ENCODE data around the gene SEMA4C.

SEMA4C gene

GRCh38 chr2:96842600-96842999 is 27.3 kb downstream of the SEMA4C start:
- DNase-seq (ENCODE audit: low read depth), result no peak
- TF ChIP-seq, protein P1, sequence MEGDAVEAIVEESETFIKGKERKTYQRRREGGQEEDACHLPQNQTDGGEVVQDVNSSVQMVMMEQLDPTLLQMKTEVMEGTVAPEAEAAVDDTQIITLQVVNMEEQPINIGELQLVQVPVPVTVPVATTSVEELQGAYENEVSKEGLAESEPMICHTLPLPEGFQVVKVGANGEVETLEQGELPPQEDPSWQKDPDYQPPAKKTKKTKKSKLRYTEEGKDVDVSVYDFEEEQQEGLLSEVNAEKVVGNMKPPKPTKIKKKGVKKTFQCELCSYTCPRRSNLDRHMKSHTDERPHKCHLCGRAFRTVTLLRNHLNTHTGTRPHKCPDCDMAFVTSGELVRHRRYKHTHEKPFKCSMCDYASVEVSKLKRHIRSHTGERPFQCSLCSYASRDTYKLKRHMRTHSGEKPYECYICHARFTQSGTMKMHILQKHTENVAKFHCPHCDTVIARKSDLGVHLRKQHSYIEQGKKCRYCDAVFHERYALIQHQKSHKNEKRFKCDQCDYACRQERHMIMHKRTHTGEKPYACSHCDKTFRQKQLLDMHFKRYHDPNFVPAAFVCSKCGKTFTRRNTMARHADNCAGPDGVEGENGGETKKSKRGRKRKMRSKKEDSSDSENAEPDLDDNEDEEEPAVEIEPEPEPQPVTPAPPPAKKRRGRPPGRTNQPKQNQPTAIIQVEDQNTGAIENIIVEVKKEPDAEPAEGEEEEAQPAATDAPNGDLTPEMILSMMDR (conservative IDR thresholded peaks at IDR 0.05; ENCODE audit: low read length), result no peak
- H3K4me3 ChIP-seq (ENCODE audit: low read length), result no peak overlapping the region

DNA sequence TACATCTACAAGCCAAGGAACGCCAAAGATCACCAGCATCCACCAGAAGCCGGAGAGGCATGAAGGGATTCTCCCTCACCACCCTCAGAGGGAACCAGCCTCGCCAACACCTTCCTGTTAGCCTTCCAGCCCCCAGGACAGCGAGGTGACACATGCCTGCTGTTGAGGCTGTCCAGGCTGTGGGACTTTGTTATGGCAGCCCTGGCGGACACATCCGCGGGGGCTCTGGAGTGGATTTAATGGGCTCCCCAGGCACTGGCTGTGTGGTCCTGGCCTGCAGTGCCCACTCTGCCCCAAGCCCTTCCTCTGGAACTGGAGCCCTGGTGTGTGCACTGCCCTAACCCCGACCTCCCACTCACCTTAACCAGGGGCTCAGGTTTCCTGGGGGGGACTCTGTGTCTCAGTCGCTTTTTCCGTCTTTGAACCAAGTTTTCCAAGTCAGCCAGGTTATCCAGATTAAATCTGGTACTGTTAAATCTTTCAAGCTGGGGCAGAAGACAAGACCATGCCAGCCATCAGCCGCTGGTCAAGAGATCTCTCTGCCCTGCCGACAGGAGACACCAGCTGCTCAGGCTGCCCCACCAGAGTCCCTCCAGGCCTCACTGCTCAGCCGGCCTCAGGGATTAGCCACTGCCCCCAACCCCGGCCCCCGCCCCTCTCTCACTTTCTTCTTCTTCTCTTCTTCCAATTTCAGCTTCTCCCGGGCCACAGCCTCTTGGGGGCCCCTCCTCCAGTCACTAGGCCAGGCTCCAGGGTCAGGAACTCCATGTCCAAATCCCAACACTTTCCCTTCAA is 28.0 kb downstream of the SEMA4C start:
- DNase-seq (ENCODE audit: low read depth), result no peak
- TF ChIP-seq, protein P1 (conservative IDR thresholded peaks at IDR 0.05; ENCODE audit: low read length), result no peak
- no peak overlapping the region for H3K4me3 ChIP-seq (ENCODE audit: low read length)

DNA sequence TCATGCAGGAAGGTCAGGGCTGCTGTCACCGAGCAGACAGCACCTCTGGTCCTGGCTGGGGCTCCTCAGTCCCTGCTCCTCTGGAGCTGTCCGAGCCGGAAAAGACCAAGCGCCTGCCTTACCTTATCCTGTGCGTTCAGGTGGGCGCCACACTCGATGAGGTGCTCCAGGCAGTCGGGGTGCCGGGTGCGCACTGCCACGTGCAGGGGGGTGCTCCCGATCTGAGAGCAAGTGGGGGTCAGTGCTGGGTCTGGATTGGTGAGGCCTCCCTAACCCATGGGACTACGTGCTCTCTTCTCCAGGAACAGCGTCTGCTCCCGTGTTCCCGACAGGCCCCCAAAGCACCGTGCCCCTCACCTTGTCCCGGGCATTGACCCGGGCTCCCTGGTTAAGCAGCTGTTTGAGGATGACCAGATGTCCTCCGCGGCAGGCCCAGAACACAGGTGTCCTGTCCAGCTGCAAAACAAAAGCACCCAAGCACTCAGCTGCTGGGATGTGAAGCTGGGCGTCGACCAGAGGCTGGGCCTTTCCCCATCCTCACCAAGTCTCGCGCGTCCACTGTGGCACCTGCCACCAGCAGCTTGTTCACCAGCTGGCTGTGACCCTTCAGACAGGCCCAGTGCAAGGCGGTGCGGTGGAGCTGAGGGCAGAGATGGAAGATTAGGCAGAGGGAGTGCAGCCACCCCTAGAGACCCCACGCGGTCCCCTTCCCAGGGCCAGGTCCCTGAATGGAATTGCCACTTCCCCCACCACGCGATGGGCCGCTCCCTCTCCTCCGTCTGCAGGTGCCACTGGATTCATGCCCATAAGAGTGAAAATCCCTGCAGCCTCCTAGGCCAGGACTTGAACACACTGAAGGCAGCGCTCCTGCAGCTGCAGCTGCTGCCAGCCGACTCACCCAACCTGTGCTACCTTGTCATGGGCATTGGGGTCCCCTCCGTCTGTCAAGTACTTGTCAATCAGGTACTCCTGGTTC is 29.7 kb downstream of the SEMA4C start:
- no peak overlapping the region for H3K4me3 ChIP-seq (ENCODE audit: low read length)
- DNase-seq (ENCODE audit: low read depth), result no peak
- TF ChIP-seq, protein P1 (conservative IDR thresholded peaks at IDR 0.05; ENCODE audit: low read length), result no peak

GRCh38 chr2:96839293-96839874 is 30.5 kb downstream of the SEMA4C start:
- peak; percentile 18 for DNase-seq (ENCODE audit: low read depth)
- TF ChIP-seq, protein P1 (conservative IDR thresholded peaks at IDR 0.05; ENCODE audit: low read length), result no peak
- H3K4me3 ChIP-seq (ENCODE audit: low read length), result no peak overlapping the region

- TF ChIP-seq, protein P1 (conservative IDR thresholded peaks at IDR 0.05; ENCODE audit: low read length), result no peak
- no peak for DNase-seq (ENCODE audit: low read depth)
- no peak overlapping the region for H3K4me3 ChIP-seq (ENCODE audit: low read length)
Measured at GRCh38 chr2:96838345-96839292, 31.3 kb downstream of the SEMA4C start.

GRCh38 chr2:96837575-96837974 is 32.3 kb downstream of the SEMA4C start:
- DNase-seq (ENCODE audit: low read depth), result no peak
- TF ChIP-seq, protein P1 (conservative IDR thresholded peaks at IDR 0.05; ENCODE audit: low read length), result no peak
- no peak overlapping the region for H3K4me3 ChIP-seq (ENCODE audit: low read length)

All from AG10803 (cell line).